SK-N-DZ (cell line): ENCODE data around the gene TAS2R7. TPM values are rescaled to one million over a fixed set of nuclear protein-coding genes. Genes with fewer than 3 reads are reported as not detected.
"Not testable (repeated sequence)": the region's sequence is repeated elsewhere in the genome, so short reads cannot be mapped to it uniquely, and the experiment has no call there.

Experiments
- DNase-seq: peaks from one replicate; pipeline ENCODE4 v3.0.0-alpha.2; 2015; ENCODE audit warnings: low spot score
- polyA plus RNA-seq, 2 experiments: library from polyadenylated mRNA; depleted of rRNA; stranded (reverse); fragments of >200 nt; gene quantifications; 2 replicates each; pipeline ENCODE4 v1.2.3, GENCODE V29; 2014

TAS2R7 gene
- polyA plus RNA-seq (2014; cell fraction: cytosol; rRNA removed): not detected in 2 replicates
- polyA plus RNA-seq (2014; cell fraction: nucleus; rRNA removed): 0.24 TPM in 1 of 2 replicates, not detected in the other

- peak; percentile 25 for DNase-seq
Measured at GRCh38 chr12:10802587-10802986, at the start of gene TAS2R7. TSS of gene TAS2R7 (minus strand) at chr12:10802627. CDS start at chr12:10802570, 57 bp downstream.

GRCh38 chr12:10851243-10851858, 48.9 kb upstream of the TAS2R7 start:
- no peak for DNase-seq

DNA sequence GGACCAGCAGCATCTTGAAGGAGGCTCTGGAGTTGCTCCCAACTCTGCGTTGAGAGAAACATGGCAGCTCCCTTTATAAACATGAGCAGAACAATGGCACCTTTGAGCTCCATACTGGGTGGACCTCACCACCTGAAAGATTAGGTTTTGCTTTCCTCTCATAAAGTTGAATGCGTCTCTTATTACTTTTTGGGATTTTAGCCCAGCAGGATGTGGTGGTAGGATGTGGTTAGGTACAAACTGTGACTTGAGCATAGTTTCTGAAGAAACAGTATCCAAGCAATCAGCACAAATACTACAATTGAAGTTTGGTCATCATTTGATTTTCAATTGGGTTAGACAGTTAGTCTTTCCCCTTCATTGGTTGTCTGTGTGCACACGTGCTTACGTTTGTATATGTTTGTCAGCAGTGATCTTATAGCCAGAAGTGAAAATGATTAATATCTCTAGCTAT, 47.0 kb upstream of the TAS2R7 start, which contains the start of gene PRR4:
Gene PRR4 (minus strand): TSS at position 51 of the 454 bp plus-strand sequence. CDS start 38 bp downstream, at position 13.
- no peak for DNase-seq

GRCh38 chr12:10847744-10848143, 45.3 kb upstream of the TAS2R7 start:
- no peak for DNase-seq

DNA sequence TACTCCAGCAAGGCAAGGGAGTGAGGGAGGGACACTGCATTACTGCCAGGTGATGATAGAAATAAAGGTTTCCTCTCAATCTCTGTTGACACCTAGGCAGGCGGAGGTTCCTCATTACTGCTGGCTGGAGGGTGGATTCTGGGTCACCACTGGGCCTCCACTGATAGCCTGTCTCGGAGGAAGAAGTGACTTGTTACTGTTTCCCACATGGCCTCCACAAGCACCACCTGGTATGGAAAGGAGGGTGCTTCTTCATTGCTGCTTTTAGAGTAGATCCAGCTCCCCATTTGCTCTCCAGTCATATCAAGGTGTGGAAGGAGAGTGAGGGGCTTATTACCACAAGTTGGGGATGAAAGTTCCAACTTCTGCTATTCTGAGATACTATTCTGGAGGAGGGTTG, 40.4 kb upstream of the TAS2R7 start:
- DNase-seq: no peak

GRCh38 chr12:10838461-10838860, 36.0 kb upstream of the TAS2R7 start:
- no peak for DNase-seq

- DNase-seq: no peak
Measured at GRCh38 chr12:10829994-10830393, 27.6 kb upstream of the TAS2R7 start.

GRCh38 chr12:10826258-10826657, 23.8 kb upstream of the TAS2R7 start, which contains the start of gene TAS2R10:
TSS of gene TAS2R10 (minus strand) at chr12:10826358. CDS start at chr12:10826269, 89 bp downstream.
- DNase-seq: no peak

DNA sequence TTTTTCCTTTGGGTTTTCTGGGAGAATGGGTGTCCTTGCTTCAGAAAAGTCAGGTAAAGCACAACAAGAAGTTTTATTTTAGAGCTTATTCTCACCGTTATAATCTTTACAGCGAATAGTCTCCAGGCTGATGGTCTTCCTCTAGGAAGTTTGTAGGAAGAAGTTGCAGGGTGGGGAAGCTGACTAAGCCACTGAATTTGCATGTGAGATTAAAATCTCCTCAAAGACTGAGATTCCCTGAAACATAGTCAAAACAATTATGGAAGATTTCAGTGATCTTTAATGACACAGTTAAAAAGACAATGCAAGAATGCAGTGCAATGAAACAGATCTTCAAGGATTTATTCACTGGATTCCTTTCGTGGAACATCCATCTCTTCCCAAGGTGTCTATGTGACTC, 22.5 kb upstream of the TAS2R7 start:
- DNase-seq: no peak

GRCh38 chr12:10811883-10812536, 9.6 kb upstream of the TAS2R7 start:
- DNase-seq: no peak

DNA sequence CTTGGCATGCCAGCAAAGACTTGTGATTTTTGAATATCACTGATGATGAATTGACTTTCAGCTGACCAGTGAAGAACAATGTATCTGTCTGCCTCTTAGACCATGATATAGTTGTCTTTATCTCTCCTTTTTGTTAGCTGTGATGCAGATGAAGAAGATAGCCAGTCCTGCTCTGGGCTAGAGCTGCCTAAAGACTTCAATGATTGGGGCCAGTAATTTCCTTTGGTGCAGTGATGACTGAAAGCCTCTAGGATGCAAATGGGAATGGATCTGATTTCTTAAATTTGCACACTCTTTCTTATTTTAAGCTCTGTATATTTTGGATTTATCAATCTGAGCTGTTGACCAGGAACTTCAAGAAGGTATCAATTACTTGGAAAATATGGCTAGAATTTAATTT, 7.6 kb upstream of the TAS2R7 start, which contains the start of gene TAS2R9:
Gene TAS2R9 (minus strand): TSS at position 101 of the 400 bp plus-strand sequence. CDS start 93 bp downstream, at position 8.
- DNase-seq: no peak

DNA sequence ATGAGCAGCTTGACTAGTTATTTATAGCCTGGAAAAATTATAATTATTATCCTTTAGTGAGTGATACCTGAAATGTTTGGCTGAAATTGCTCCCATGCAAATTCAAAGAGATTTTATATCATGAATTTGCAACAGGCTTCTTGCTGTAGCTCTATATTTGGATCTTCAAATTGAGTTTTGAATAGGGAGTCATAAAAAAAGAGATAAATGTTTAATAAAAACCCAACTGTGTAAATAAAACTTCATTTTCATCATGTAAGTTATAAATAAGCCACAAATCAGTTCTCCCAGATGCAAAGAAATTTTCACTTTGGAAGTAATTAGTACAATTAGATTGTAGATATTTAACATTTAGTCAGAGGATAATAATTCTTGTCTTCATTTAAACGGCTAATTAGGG, 4.8 kb upstream of the TAS2R7 start, which contains the start of gene TAS2R8:
Gene TAS2R8 (minus strand): TSS at position 101 of the 400 bp plus-strand sequence. CDS start 306 bp downstream, outside the sequence.
- no peak for DNase-seq

DNA sequence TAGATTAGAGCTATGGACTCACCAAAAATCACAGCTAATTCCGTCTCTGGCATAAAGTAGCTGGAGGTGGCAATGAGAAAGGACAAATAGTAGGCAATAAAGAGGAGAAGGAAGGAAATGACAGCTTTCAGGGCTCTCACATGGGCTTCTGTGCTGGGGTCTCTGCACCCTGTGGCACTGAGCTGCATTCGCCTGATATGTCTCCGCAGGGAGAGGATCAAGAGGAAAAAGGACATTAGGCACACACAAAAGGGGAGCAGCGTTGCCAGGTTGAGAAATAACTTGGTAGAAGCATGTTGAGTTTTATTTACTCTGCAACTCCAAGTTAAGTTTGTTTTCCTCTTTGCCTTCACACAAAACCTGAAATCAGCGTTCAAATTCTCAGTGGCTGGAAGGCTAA, 686 bp downstream of the TAS2R7 start:
- no peak for DNase-seq

- DNase-seq: no peak
Measured at GRCh38 chr12:10794222-10794621, 8.2 kb downstream of the TAS2R7 start.

GRCh38 chr12:10791769-10792168, 10.7 kb downstream of the TAS2R7 start:
- DNase-seq: not testable (repeated sequence)

- no peak for DNase-seq
Measured at GRCh38 chr12:10783252-10783651, 19.2 kb downstream of the TAS2R7 start.

DNA sequence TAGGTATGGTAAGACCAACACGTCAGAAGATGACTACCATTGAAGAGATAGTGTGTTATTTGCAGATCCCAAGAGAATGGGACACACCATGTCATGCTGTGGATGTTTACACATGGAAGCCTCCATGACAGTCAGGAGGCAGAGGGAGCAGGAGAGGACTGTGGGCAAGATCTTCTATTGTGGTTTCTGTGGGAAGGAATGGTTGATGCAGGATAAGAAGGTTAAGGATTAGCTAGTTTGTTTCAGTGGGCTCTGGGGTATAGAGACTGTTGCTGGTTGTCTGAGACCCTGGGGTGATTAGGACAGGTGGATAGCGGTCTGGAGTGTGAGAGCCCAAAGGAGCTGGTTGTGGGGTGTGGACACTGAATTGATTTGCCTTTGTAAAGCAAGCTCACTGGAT, 23.3 kb downstream of the TAS2R7 start:
- no peak for DNase-seq

GRCh38 chr12:10771132-10771733, 31.2 kb downstream of the TAS2R7 start:
- DNase-seq: peak; percentile 37

GRCh38 chr12:10759657-10760056, 42.8 kb downstream of the TAS2R7 start:
- DNase-seq: no peak

DNA sequence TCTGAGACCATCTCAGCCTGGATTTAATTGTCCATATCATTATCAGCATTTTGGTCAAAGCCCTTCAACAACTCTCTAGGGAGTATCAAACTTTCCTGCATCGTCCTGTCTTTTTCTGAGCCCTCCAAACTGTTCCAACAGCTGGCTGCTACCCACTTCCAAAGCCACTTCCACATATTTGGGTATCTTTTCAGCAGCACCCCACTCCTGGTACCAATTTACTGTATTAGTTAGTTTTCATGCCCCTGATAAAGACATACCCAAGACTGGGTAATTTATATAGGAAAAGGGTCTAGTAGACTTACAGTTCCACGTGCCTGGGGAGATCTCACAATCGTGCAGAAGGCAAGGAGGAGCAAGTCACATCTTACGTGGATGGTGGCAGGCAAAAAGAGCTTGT, 46.2 kb downstream of the TAS2R7 start:
- no peak for DNase-seq

DNA sequence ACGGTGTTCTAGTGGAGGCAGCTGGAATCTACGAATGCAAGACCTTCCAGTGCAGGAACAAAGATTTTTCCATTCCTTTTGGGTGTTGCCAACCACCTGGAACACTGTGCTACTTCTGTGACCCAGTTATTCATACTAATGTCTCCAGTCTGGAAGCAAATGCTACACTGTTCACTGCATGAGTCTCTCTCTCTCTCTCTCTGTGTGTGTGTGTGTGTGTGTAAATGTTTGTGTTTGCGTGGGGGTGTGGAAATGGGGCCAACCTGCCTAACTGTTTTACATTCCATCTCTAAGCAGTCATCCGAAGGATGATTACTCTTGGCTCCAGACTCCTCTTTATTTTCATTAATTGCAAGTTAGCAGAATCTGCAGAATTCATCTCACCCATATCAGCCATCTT, 49.4 kb downstream of the TAS2R7 start:
- DNase-seq: no peak
